ENCODE results near the gene UBR4.

The UBR4 gene

GRCh38 chr1:19250629-19251304 is 40.7 kb upstream of the UBR4 start:
- no peak for TF ChIP-seq CTCF (IDR thresholded peaks at IDR 0.05; ENCODE audit: low read depth, low read length, poor library complexity, severe bottlenecking)
- no peak for TF ChIP-seq EZH2phosphoT487 (IDR thresholded peaks at IDR 0.05; ENCODE audit: borderline replicate concordance, low read length)
- Histone ChIP-seq H3K9me3 (ENCODE audit: control insufficient read depth, insufficient read depth, low read length) (no peaks in the 10 kb centered on the region), H3K9me2 (replicated peaks; ENCODE audit: control insufficient read depth, low read length) (no peaks in the 10 kb centered on the region), H3K36me3 (ENCODE audit: control insufficient read depth, low read length) (peaks cover 63% of the 10 kb centered on the region), H3K79me2 (ENCODE audit: control insufficient read depth, low read length) (peaks cover 99% of the 10 kb centered on the region), H3K27ac (ENCODE audit: low read depth, low read length) (peak overlapping the region; percentile 84), H3K4me3 (ENCODE audit: low read length) (peak overlapping the region; percentile 91), H3F3A (ENCODE audit: control insufficient read depth, insufficient read depth) (no peaks in the 10 kb centered on the region), H4K20me1 (ENCODE audit: control insufficient read depth, insufficient read depth, low read depth, low read length) (peaks cover 23% of the 10 kb centered on the region), H3K4me1 (ENCODE audit: control insufficient read depth, low read length) (peaks cover 27% of the 10 kb centered on the region), H3K27me3 (ENCODE audit: control insufficient read depth, low read length) (no peaks in the 10 kb centered on the region), H3K4me2 (ENCODE audit: low read length) (peak overlapping the region; percentile 76)

GRCh38 chr1:19240673-19241538 is 30.8 kb upstream of the UBR4 start:
- TF ChIP-seq EZH2phosphoT487 (IDR thresholded peaks at IDR 0.05; ENCODE audit: borderline replicate concordance, low read length) (no peak), CTCF (IDR thresholded peaks at IDR 0.05; ENCODE audit: low read depth, low read length, poor library complexity, severe bottlenecking) (peak; percentile 91)
- Histone ChIP-seq H3K36me3 (ENCODE audit: control insufficient read depth, low read length) (peaks cover 84% of the 10 kb centered on the region), H3K27me3 (ENCODE audit: control insufficient read depth, low read length) (no peaks in the 10 kb centered on the region), H3K4me1 (ENCODE audit: control insufficient read depth, low read length) (peaks cover 7% of the 10 kb centered on the region), H4K20me1 (ENCODE audit: control insufficient read depth, insufficient read depth, low read depth, low read length) (peaks cover 5% of the 10 kb centered on the region; the same call in 1 of the 2 replicates), H3K4me3 (ENCODE audit: low read length) (no peak overlapping the region), H3K9me3 (ENCODE audit: control insufficient read depth, insufficient read depth, low read length) (no peaks in the 10 kb centered on the region), H3K79me2 (ENCODE audit: control insufficient read depth, low read length) (peaks cover 12% of the 10 kb centered on the region), H3K9me2 (replicated peaks; ENCODE audit: control insufficient read depth, low read length) (no peaks in the 10 kb centered on the region), H3K27ac (ENCODE audit: low read depth, low read length) (no peak overlapping the region), H3K4me2 (ENCODE audit: low read length) (0 out of 2 replicates have a peak overlapping the region, but pooled peaks have one; percentile 10), H3F3A (ENCODE audit: control insufficient read depth, insufficient read depth) (no peaks in the 10 kb centered on the region)

- H3K4me1 ChIP-seq (ENCODE audit: control insufficient read depth, low read length) = peaks cover 7% of the 10 kb centered on the region
- TF ChIP-seq EZH2phosphoT487 (IDR thresholded peaks at IDR 0.05; ENCODE audit: borderline replicate concordance, low read length) (no peak), CTCF (IDR thresholded peaks at IDR 0.05; ENCODE audit: low read depth, low read length, poor library complexity, severe bottlenecking) (no peak)
- H4K20me1 ChIP-seq (ENCODE audit: control insufficient read depth, insufficient read depth, low read depth, low read length) = peaks cover 5% of the 10 kb centered on the region; the same call in 1 of the 2 replicates
- no peaks in the 10 kb centered on the region for H3K9me2 ChIP-seq (replicated peaks; ENCODE audit: control insufficient read depth, low read length)
- H3K27ac ChIP-seq (ENCODE audit: low read depth, low read length) = no peak overlapping the region
- peaks cover 83% of the 10 kb centered on the region for H3K36me3 ChIP-seq (ENCODE audit: control insufficient read depth, low read length)
- H3K79me2 ChIP-seq (ENCODE audit: control insufficient read depth, low read length) = peaks cover 6% of the 10 kb centered on the region
- no peaks in the 10 kb centered on the region for H3K27me3 ChIP-seq (ENCODE audit: control insufficient read depth, low read length)
- no peaks in the 10 kb centered on the region for H3F3A ChIP-seq (ENCODE audit: control insufficient read depth, insufficient read depth)
- H3K9me3 ChIP-seq (ENCODE audit: control insufficient read depth, insufficient read depth, low read length) = no peaks in the 10 kb centered on the region
- no peak overlapping the region for H3K4me3 ChIP-seq (ENCODE audit: low read length)
- H3K4me2 ChIP-seq (ENCODE audit: low read length) = no peak overlapping the region
Measured at GRCh38 chr1:19239876-19240275, 29.8 kb upstream of the UBR4 start.

Measured in DOHH2 (cell line).